Astrocyte (in vitro differentiated cells and primary cell): Measurements from ENCODE around the gene KIAA1671.

Experiments used
- EZH2 ChIP-seq: IDR thresholded peaks from 2 replicates; pipeline ENCODE4 v1.6.1; 2012; ENCODE audit warnings: mild to moderate bottlenecking, low read length, inconsistent platforms; ENCODE audit not compliant: insufficient read depth
- TF ChIP-seq, protein P1 (sequence below): IDR thresholded peaks from 2 replicates; pipeline ENCODE4 v1.5.1; 2011; ENCODE audit warnings: low read depth, mild to moderate bottlenecking, inconsistent platforms, low read length, moderate library complexity; ENCODE audit not compliant: insufficient read depth

DNA sequence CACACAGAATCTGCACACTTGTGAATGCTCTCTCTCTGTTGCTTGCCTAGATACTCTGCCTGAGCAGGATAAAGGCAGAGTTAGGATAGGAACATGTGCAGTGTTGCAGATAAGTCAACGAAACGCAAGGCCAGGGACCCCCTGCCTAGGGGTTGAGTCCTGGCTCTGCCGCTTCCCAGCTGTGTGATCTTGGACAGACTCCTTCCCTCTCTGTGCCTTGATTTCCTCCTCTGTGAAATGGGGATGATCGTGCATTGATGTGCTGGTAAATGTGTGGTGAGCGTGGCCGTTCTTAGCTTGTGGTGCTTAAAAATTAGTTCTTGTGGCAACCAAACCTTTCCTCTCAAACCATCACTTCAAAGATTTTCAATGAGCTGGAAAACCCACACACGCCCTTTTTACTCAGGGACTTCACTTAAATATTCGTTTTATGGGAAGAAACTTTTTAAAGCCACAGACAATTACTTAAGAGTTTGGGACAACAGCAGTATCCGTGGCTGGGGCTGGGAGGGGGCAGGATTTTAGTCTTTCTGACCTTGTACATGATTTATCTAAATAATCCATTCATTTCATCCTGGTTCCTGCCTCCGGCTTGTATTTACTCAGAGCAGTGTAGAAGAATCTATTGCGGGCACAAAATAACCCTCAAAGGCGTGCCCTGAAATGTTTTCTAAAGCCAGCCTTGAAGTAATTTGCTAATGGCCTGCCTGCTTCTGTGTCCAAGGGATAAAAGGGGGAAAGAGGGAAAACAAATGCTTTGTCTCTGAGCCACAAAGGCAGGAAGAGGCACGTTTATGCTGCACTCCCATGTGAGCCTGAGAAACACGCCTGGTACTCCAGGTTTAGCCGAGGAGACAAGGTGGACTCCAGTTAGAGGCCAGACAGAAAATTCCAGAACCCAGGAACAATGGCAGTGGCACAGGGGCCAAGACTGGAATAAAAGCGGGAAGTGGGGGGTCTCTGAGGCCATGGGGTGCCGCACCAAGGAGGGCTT is 162.2 kb downstream of the KIAA1671 start:
- TF ChIP-seq, protein P1, sequence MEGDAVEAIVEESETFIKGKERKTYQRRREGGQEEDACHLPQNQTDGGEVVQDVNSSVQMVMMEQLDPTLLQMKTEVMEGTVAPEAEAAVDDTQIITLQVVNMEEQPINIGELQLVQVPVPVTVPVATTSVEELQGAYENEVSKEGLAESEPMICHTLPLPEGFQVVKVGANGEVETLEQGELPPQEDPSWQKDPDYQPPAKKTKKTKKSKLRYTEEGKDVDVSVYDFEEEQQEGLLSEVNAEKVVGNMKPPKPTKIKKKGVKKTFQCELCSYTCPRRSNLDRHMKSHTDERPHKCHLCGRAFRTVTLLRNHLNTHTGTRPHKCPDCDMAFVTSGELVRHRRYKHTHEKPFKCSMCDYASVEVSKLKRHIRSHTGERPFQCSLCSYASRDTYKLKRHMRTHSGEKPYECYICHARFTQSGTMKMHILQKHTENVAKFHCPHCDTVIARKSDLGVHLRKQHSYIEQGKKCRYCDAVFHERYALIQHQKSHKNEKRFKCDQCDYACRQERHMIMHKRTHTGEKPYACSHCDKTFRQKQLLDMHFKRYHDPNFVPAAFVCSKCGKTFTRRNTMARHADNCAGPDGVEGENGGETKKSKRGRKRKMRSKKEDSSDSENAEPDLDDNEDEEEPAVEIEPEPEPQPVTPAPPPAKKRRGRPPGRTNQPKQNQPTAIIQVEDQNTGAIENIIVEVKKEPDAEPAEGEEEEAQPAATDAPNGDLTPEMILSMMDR: no peak
- no peak for TF ChIP-seq EZH2
